HEK293 (cell line): ENCODE measurements around the gene PDK3.

Experiments
- CTCF ChIA-PET: fragments of 350-600 bp; formaldehyde crosslinking; extraction: SDS; loops from one replicate; lab custom pipeline; 2021; ENCODE audit warnings: antibody characterized with exemption; lab: Yijun Ruan, JAX
- POLR2A ChIA-PET: fragments of 300-600 bp; formaldehyde crosslinking; extraction: SDS; loops from one replicate; lab custom pipeline; 2020; ENCODE audit warnings: antibody characterized with exemption, inconsistent platforms; lab: Yijun Ruan, JAX
- H3K27ac ChIP-seq: fragments of 200-500 bp; sonication (Bioruptor generic); 2 replicates; pipeline ENCODE4 v1.5.1; 2014; ENCODE audit warnings: low read depth, low read length, control low read depth, inconsistent platforms; ENCODE audit errors: extremely low read depth
- H3K36me3 ChIP-seq, 2 experiments: fragments of 200-500 bp in 1 of 2; sonication (Bioruptor generic) in 1 of 2; 1 replicate in 1 of 2; 2 replicates in 1 of 2; pipeline ENCODE4 v1.5.1; 2014 to 2017; ENCODE audit warnings: inconsistent platforms in 2 of 2, low read length in 2 of 2; ENCODE audit not compliant: control insufficient read depth in 2 of 2, insufficient read depth in 1 of 2
- H3K4me1 ChIP-seq: fragments of 200-500 bp; sonication (Bioruptor generic); 2 replicates; pipeline ENCODE4 v1.5.1; 2014; ENCODE audit warnings: mild to moderate bottlenecking, low read length, inconsistent platforms; ENCODE audit not compliant: control insufficient read depth, insufficient read depth
- H3K4me3 ChIP-seq: 2 replicates; pipeline ENCODE4 v1.5.1; 2011; ENCODE audit warnings: low read depth, mild to moderate bottlenecking, control low read depth, low read length, moderate library complexity
- H3K9me3 ChIP-seq: fragments of 200-500 bp; sonication (Bioruptor generic); 2 replicates; pipeline ENCODE4 v1.5.1; 2014; ENCODE audit warnings: low read depth, low read length, inconsistent platforms; ENCODE audit not compliant: control insufficient read depth, insufficient read depth
- HOXA7 ChIP-seq: sonication (generic); formaldehyde crosslinking; IDR thresholded peaks from 2 replicates; pipeline ENCODE4 v1.8.1; 2022; ENCODE audit warnings: missing genetic modification reagents, borderline replicate concordance
- IKZF3 ChIP-seq: fragments of 450-650 bp; IDR thresholded peaks from 2 replicates; pipeline ENCODE4 v1.5.0; 2018; ENCODE audit warnings: missing biosample characterization, mild to moderate bottlenecking, missing genetic modification characterization, moderate library complexity
- KLF16 ChIP-seq: fragments of 450-650 bp; formaldehyde crosslinking; IDR thresholded peaks from 2 replicates; pipeline ENCODE4 v1.5.1; 2017; ENCODE audit warnings: missing biosample characterization, missing genetic modification characterization
- KLF8 ChIP-seq: fragments of 450-650 bp; formaldehyde crosslinking; IDR thresholded peaks from 2 replicates; pipeline ENCODE4 v1.5.1; 2016; ENCODE audit warnings: missing biosample characterization, missing genetic modification characterization
- OSR2 ChIP-seq: fragments of 450-650 bp; formaldehyde crosslinking; IDR thresholded peaks from 2 replicates; pipeline ENCODE4 v1.5.1; 2016; ENCODE audit warnings: missing biosample characterization, missing genetic modification characterization
- SP7 ChIP-seq: fragments of 450-650 bp; formaldehyde crosslinking; IDR thresholded peaks from 2 replicates; pipeline ENCODE4 v1.5.1; 2016; ENCODE audit warnings: missing biosample characterization, missing genetic modification characterization
- ZBTB8A ChIP-seq: fragments of 450-650 bp; formaldehyde crosslinking; IDR thresholded peaks from 2 replicates; pipeline ENCODE4 v1.5.1; 2016; ENCODE audit warnings: missing biosample characterization, missing genetic modification characterization
- ZFHX2 ChIP-seq: fragments of 450-650 bp; formaldehyde crosslinking; conservative IDR thresholded peaks from 2 replicates; pipeline ENCODE4 v1.5.1; 2016; ENCODE audit warnings: missing biosample characterization, missing genetic modification characterization
- ZFP3 ChIP-seq: fragments of 450-650 bp; formaldehyde crosslinking; IDR thresholded peaks from 2 replicates; pipeline ENCODE4 v1.5.1; 2016; ENCODE audit warnings: low read depth, missing biosample characterization, missing genetic modification characterization
- ZNF112 ChIP-seq: fragments of 450-650 bp; formaldehyde crosslinking; IDR thresholded peaks from 2 replicates; pipeline ENCODE4 v1.5.0; 2017; ENCODE audit warnings: missing biosample characterization, missing genetic modification characterization
- ZNF184 ChIP-seq: fragments of 450-650 bp; IDR thresholded peaks from 2 replicates; pipeline ENCODE4 v1.5.1; 2018; ENCODE audit warnings: missing biosample characterization, mild to moderate bottlenecking, missing genetic modification characterization
- ZNF2 ChIP-seq: fragments of 450-650 bp; formaldehyde crosslinking; IDR thresholded peaks from 2 replicates; pipeline ENCODE4 v1.5.1; 2016; ENCODE audit warnings: missing biosample characterization, missing genetic modification characterization
- ZNF423 ChIP-seq: fragments of 450-650 bp; formaldehyde crosslinking; IDR thresholded peaks from 2 replicates; pipeline ENCODE4 v1.5.1; 2016; ENCODE audit warnings: missing biosample characterization, missing genetic modification characterization
- ZNF510 ChIP-seq: fragments of 450-650 bp; formaldehyde crosslinking; IDR thresholded peaks from 2 replicates; pipeline ENCODE4 v1.5.1; 2018; ENCODE audit warnings: mild to moderate bottlenecking, missing genetic modification characterization, missing biosample characterization; ENCODE audit not compliant: insufficient replicate concordance
- ZNF514 ChIP-seq: fragments of 450-650 bp; formaldehyde crosslinking; IDR thresholded peaks from 2 replicates; pipeline ENCODE4 v1.5.1; 2016; ENCODE audit warnings: missing biosample characterization, missing genetic modification characterization
- ZNF521 ChIP-seq: fragments of 450-650 bp; formaldehyde crosslinking; IDR thresholded peaks from 2 replicates; pipeline ENCODE4 v1.5.1; 2017; ENCODE audit warnings: missing biosample characterization, mild to moderate bottlenecking, missing genetic modification characterization
- ZNF561 ChIP-seq: fragments of 450-650 bp; IDR thresholded peaks from 2 replicates; pipeline ENCODE4 v1.5.1; 2018; ENCODE audit warnings: missing biosample characterization, missing genetic modification characterization, borderline replicate concordance
- ZNF585B ChIP-seq: fragments of 450-650 bp; formaldehyde crosslinking; IDR thresholded peaks from 2 replicates; pipeline ENCODE4 v1.5.1; 2016; ENCODE audit warnings: missing biosample characterization, missing genetic modification characterization
- ZNF776 ChIP-seq: fragments of 450-650 bp; formaldehyde crosslinking; IDR thresholded peaks from 2 replicates; pipeline ENCODE4 v1.5.0; 2017; ENCODE audit warnings: missing biosample characterization, missing genetic modification characterization, borderline replicate concordance
- ZSCAN16 ChIP-seq: fragments of 450-650 bp; formaldehyde crosslinking; IDR thresholded peaks from 2 replicates; pipeline ENCODE4 v1.5.1; 2016; ENCODE audit warnings: missing biosample characterization, missing genetic modification characterization
- TF ChIP-seq, protein P1 (sequence below): fragments of 450-650 bp; formaldehyde crosslinking; IDR thresholded peaks from 2 replicates; pipeline ENCODE4 v1.5.1; 2016; ENCODE audit warnings: missing biosample characterization, missing genetic modification characterization
- TF ChIP-seq, protein P2 (sequence below): fragments of 450-650 bp; IDR thresholded peaks from 2 replicates; pipeline ENCODE4 v1.5.1; 2018; ENCODE audit warnings: missing biosample characterization, missing genetic modification characterization
- TF ChIP-seq, protein P3 (sequence below): fragments of 450-650 bp; formaldehyde crosslinking; IDR thresholded peaks from 2 replicates; pipeline ENCODE4 v1.5.1; 2017; ENCODE audit warnings: missing biosample characterization, missing genetic modification characterization
- TF ChIP-seq, protein P4 (sequence below): fragments of 450-650 bp; formaldehyde crosslinking; IDR thresholded peaks from 2 replicates; pipeline ENCODE4 v1.5.1; 2016; ENCODE audit warnings: missing biosample characterization, missing genetic modification characterization
- TF ChIP-seq, protein P5 (sequence below): IDR thresholded peaks from 2 replicates; pipeline ENCODE4 v1.6.1; 2011; ENCODE audit warnings: mild to moderate bottlenecking, low read depth, low read length, borderline replicate concordance

Gene PDK3

DNA sequence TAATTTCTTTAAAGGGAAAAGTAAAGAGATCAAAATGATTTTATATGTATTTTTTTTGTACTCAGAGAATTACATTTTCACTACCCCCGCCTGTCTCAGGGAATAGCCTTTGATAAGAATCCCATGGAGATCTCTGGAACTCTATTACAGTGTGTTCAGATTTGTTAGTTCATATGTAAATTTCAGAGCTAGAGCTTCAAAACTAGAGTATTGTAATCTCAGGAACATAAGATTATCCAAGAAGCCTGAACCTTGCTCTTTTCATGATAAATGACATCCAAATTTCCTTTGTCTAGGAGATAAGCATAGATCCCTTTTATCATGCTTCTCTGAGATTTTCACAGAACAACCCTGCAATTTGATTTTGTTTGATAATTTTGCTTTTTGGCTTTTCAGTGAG, 82.9 kb downstream of the PDK3 start:
- CTCF ChIA-PET = interaction anchor here (0.6 kb wide), 1 partner anchor 93 kb away, joined by 4 read pairs; no protein-coding TSS in a partner anchor
- H3K27ac ChIP-seq = no peak overlapping the region
- no peaks in the 10 kb centered on the region for H3K9me3 ChIP-seq
- H3K4me1 ChIP-seq = no peaks in the 10 kb centered on the region
- H3K4me3 ChIP-seq = no peak overlapping the region
- TF ChIP-seq ZSCAN16 (tag by site-specific recombination) (no peak), ZNF112 (tag by site-specific recombination) (no peak), OSR2 (tag by site-specific recombination) (no peak)
- TF ChIP-seq, all 188 proteins: peak for 0
- POLR2A ChIA-PET = no interaction called here
- H3K36me3 ChIP-seq = no peaks in the 10 kb centered on the region

DNA sequence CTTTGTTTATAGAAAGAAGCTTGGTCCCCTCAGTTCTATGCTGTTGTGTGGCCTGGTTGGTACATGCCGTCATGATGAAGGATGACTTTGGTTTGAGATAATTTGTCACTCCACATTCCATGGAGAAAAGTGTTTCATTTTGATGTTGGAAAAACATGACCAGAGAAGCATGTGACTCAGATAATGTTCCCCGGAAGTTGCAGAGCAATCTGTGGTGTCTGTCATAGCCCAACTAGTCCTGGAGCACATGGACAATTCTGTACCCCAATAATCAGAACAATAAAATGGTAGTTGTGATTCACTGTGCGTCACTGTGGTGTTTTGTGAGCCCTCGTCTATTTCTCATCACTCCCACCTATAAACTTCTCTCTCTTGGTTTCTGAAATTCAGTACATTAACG, 85.1 kb downstream of the PDK3 start:
- Histone ChIP-seq H3K36me3 (no peaks in the 10 kb centered on the region), H3K4me1 (no peaks in the 10 kb centered on the region), H3K4me3 (no peak overlapping the region), H3K27ac (no peak overlapping the region)
- CTCF ChIA-PET = interaction anchor here (0.7 to 2.8 kb wide), 2 partner anchors 11 to 179 kb away, joined by 3 to 11 read pairs; no protein-coding TSS in a partner anchor
- TF ChIP-seq ZNF510 (tag by site-specific recombination) (no peak), ZNF776 (tag by site-specific recombination) (no peak), ZFP3 (tag by site-specific recombination) (no peak), ZNF521 (tag by site-specific recombination) (no peak), ZFHX2 (no peak), IKZF3 (tag by site-specific recombination) (no peak), HOXA7 (CRISPR knock-in tag) (no peak)
- TF ChIP-seq, protein P1, sequence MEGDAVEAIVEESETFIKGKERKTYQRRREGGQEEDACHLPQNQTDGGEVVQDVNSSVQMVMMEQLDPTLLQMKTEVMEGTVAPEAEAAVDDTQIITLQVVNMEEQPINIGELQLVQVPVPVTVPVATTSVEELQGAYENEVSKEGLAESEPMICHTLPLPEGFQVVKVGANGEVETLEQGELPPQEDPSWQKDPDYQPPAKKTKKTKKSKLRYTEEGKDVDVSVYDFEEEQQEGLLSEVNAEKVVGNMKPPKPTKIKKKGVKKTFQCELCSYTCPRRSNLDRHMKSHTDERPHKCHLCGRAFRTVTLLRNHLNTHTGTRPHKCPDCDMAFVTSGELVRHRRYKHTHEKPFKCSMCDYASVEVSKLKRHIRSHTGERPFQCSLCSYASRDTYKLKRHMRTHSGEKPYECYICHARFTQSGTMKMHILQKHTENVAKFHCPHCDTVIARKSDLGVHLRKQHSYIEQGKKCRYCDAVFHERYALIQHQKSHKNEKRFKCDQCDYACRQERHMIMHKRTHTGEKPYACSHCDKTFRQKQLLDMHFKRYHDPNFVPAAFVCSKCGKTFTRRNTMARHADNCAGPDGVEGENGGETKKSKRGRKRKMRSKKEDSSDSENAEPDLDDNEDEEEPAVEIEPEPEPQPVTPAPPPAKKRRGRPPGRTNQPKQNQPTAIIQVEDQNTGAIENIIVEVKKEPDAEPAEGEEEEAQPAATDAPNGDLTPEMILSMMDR (tag by site-specific recombination) = no peak
- TF ChIP-seq, protein P2, sequence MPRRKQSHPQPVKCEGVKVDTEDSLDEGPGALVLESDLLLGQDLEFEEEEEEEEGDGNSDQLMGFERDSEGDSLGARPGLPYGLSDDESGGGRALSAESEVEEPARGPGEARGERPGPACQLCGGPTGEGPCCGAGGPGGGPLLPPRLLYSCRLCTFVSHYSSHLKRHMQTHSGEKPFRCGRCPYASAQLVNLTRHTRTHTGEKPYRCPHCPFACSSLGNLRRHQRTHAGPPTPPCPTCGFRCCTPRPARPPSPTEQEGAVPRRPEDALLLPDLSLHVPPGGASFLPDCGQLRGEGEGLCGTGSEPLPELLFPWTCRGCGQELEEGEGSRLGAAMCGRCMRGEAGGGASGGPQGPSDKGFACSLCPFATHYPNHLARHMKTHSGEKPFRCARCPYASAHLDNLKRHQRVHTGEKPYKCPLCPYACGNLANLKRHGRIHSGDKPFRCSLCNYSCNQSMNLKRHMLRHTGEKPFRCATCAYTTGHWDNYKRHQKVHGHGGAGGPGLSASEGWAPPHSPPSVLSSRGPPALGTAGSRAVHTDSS (tag by site-specific recombination) = no peak
- TF ChIP-seq, protein P3, sequence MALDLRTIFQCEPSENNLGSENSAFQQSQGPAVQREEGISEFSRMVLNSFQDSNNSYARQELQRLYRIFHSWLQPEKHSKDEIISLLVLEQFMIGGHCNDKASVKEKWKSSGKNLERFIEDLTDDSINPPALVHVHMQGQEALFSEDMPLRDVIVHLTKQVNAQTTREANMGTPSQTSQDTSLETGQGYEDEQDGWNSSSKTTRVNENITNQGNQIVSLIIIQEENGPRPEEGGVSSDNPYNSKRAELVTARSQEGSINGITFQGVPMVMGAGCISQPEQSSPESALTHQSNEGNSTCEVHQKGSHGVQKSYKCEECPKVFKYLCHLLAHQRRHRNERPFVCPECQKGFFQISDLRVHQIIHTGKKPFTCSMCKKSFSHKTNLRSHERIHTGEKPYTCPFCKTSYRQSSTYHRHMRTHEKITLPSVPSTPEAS (tag by site-specific recombination) = no peak
- TF ChIP-seq, all 188 proteins: peak for 0
- POLR2A ChIA-PET = no interaction called here
- no peaks in the 10 kb centered on the region for H3K9me3 ChIP-seq

DNA sequence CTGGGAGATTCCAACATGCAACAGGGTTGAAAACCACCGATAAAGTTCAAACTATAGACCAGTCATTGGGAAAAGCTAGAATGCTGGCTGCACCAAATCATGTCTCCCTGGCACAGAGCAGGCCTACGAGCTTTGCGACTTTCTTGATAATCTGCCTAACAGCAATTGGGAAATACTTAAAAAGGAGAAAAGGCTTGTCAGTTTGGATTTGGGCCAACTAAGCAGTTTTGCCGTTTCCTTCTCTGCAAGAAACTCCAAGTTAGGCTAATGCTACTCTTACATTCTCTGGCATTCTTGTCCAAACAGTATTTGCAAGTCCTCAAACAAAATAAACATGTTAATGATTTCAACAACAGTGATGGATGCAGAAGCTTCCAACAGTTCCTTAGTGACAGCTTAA, 87.9 kb downstream of the PDK3 start:
- TF ChIP-seq ZNF561 (tag by site-specific recombination) (no peak), KLF8 (tag by site-specific recombination) (no peak), ZNF184 (tag by site-specific recombination) (no peak), ZNF2 (tag by site-specific recombination) (no peak), ZNF585B (tag by site-specific recombination) (no peak), KLF16 (no peak), ZNF514 (tag by site-specific recombination) (no peak), ZBTB8A (no peak), SP7 (tag by site-specific recombination) (no peak), ZNF423 (tag by site-specific recombination) (no peak), ZFHX2 (no peak)
- TF ChIP-seq, protein P4, sequence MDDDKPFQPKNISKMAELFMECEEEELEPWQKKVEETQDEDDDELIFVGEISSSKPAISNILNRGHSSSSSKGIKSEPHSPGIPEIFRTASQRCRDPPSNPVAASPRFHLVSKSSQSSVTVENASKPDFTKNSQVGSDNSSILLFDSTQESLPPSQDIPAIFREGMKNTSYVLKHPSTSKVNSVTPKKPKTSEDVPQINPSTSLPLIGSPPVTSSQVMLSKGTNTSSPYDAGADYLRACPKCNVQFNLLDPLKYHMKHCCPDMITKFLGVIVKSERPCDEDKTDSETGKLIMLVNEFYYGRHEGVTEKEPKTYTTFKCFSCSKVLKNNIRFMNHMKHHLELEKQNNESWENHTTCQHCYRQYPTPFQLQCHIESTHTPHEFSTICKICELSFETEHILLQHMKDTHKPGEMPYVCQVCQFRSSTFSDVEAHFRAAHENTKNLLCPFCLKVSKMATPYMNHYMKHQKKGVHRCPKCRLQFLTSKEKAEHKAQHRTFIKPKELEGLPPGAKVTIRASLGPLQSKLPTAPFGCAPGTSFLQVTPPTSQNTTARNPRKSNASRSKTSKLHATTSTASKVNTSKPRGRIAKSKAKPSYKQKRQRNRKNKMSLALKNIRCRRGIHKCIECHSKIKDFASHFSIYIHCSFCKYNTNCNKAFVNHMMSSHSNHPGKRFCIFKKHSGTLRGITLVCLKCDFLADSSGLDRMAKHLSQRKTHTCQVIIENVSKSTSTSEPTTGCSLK = no peak
- TF ChIP-seq, protein P5, sequence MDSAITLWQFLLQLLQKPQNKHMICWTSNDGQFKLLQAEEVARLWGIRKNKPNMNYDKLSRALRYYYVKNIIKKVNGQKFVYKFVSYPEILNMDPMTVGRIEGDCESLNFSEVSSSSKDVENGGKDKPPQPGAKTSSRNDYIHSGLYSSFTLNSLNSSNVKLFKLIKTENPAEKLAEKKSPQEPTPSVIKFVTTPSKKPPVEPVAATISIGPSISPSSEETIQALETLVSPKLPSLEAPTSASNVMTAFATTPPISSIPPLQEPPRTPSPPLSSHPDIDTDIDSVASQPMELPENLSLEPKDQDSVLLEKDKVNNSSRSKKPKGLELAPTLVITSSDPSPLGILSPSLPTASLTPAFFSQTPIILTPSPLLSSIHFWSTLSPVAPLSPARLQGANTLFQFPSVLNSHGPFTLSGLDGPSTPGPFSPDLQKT = no peak
- POLR2A ChIA-PET = no interaction called here

More for the DNA sequence above, 87.9 kb downstream of the PDK3 start:
- H3K36me3 ChIP-seq = no peaks in the 10 kb centered on the region
- H3K4me3 ChIP-seq = no peak overlapping the region
- H3K27ac ChIP-seq = no peak overlapping the region
- CTCF ChIA-PET = interaction anchor here (0.6 to 1.8 kb wide), 4 partner anchors 20 to 200 kb away, joined by 3 to 6 read pairs (median 4); no protein-coding TSS in a partner anchor
- H3K4me1 ChIP-seq = no peaks in the 10 kb centered on the region
- H3K9me3 ChIP-seq = no peaks in the 10 kb centered on the region
